ENCODE measurements around the gene TMA7.

GRCh38 chr3:48470286-48470685, 30.2 kb downstream of the TMA7 start:
- TF ChIP-seq CTCF (IDR thresholded peaks at IDR 0.05; ENCODE audit: low read length) (no peak), EZH2 (optimal IDR thresholded peaks at IDR 0.05; ENCODE audit: low read depth, low read length) (no peak), EZH2phosphoT487 (IDR thresholded peaks at IDR 0.05; ENCODE audit: low read length) (no peak)
